Suprapubic skin (tissue), 4 donors: Measurements from ENCODE around the gene KIF5A. TPM values are rescaled to one million over a fixed set of nuclear protein-coding genes. Genes with fewer than 3 reads are reported as not detected.

Source experiments
- DNase-seq, 2 donors: peaks; one replicate each; pipeline ENCODE4 v3.0.0-alpha.2; 2019; ENCODE audit warnings: low spot score in 2 of 2
- H3K27ac ChIP-seq: fragments of 200-600 bp; sonication (generic); one replicate; pipeline ENCODE4 v1.5.1; 2019
- H3K27me3 ChIP-seq: fragments of 200-600 bp; sonication (generic); one replicate; pipeline ENCODE4 v1.5.1; 2019
- H3K36me3 ChIP-seq: fragments of 200-600 bp; sonication (generic); one replicate; pipeline ENCODE4 v1.5.1; 2019
- H3K4me1 ChIP-seq: fragments of 200-600 bp; sonication (generic); one replicate; pipeline ENCODE4 v1.5.1; 2019
- H3K4me3 ChIP-seq: fragments of 200-600 bp; sonication (generic); one replicate; pipeline ENCODE4 v1.5.1; 2019; ENCODE audit warnings: mild to moderate bottlenecking
- H3K9me3 ChIP-seq: fragments of 200-600 bp; sonication (generic); one replicate; pipeline ENCODE4 v1.5.1; 2019
- EP300 ChIP-seq: sonication (generic); formaldehyde crosslinking; IDR thresholded peaks from one replicate; pipeline ENCODE4 v1.6.1; 2017; ENCODE audit warnings: antibody characterized with exemption
- POLR2A ChIP-seq, 2 donors: fragments of 450-650 bp; IDR thresholded peaks; one replicate each; pipeline ENCODE4 v1.6.1; 2017; ENCODE audit warnings: antibody characterized with exemption in 2 of 2, mild to moderate bottlenecking in 2 of 2, moderate library complexity in 2 of 2
- POLR2AphosphoS5 ChIP-seq, 3 donors: sonication (generic); formaldehyde crosslinking; IDR thresholded peaks; one replicate each; pipeline ENCODE4 v1.6.1; 2017; ENCODE audit warnings: antibody characterized with exemption in 3 of 3
- WGBS: methylation state at CpG from one replicate; pipeline ENCODE4 v1.1.5; 2018; 5-methylcytosine and 5-hydroxymethylcytosine counted together
- total RNA-seq, 4 donors: library from RNA; depleted of rRNA; stranded (reverse); fragments of >200 nt; gene quantifications; one replicate each; pipeline ENCODE4 v1.1.0, GENCODE V29; 2016
- TF ChIP-seq, protein P1 (sequence below), 2 donors: fragments of 200-600 bp in 1 of 2; fragments of 450-650 bp in 1 of 2; sonication (generic) in 1 of 2; IDR thresholded peaks; one replicate each; pipeline ENCODE4 v1.5.1; 2016 to 2019; ENCODE audit warnings: antibody characterized with exemption in 2 of 2, mild to moderate bottlenecking in 1 of 2, moderate library complexity in 1 of 2

KIF5A gene
- total RNA-seq, 4 donors from 2014 or later, result 0.08 to 0.23 TPM; not detected in 2

DNA sequence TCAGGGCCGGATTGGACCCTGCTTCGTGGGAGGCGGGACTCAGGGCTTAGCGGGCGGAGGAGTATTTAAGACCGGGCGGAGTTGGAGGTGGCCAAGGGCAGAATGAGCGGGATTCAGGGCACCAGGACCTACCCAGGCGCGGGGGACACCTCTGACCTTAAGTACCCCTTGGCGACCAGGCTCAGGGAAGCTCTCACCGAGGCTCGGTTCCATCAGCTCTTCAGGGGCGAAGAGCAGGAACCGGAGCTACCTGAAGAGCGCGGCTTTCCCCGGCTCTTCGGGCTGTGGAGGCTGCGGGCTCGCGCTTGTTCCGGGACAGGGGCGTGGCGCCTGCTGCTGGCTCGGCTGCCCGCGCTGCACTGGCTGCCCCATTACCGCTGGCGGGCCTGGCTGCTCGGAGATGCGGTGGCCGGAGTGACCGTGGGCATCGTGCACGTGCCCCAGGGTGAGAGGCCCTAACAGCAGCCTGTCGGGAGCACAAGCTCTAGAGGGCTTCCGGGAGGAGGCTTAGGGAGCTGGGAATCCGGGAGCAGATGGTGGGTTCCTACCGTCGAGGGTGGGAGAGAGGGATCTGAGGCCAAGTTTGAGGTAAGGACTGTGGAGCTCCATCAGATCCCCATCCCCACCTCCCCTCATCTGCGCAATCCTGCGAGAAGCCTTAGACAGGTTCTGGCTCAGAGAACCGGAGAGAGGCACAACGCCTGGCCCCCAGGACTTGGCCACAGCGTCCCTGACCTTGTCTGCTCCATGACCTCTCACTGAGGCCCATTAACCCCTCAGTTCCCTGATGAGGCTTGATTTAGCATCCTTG is 69.8 kb downstream of the KIF5A start:
- peak overlapping the region; percentile 16 for H3K4me3 ChIP-seq
- H3K27me3 ChIP-seq, result peaks cover 61% of the 10 kb centered on the region
- H3K9me3 ChIP-seq, result no peaks in the 10 kb centered on the region
- no peak for TF ChIP-seq EP300
- TF ChIP-seq, protein P1, sequence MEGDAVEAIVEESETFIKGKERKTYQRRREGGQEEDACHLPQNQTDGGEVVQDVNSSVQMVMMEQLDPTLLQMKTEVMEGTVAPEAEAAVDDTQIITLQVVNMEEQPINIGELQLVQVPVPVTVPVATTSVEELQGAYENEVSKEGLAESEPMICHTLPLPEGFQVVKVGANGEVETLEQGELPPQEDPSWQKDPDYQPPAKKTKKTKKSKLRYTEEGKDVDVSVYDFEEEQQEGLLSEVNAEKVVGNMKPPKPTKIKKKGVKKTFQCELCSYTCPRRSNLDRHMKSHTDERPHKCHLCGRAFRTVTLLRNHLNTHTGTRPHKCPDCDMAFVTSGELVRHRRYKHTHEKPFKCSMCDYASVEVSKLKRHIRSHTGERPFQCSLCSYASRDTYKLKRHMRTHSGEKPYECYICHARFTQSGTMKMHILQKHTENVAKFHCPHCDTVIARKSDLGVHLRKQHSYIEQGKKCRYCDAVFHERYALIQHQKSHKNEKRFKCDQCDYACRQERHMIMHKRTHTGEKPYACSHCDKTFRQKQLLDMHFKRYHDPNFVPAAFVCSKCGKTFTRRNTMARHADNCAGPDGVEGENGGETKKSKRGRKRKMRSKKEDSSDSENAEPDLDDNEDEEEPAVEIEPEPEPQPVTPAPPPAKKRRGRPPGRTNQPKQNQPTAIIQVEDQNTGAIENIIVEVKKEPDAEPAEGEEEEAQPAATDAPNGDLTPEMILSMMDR (IDR thresholded peaks at IDR 0.05), result no peak
- no peak for TF ChIP-seq POLR2AphosphoS5 (IDR thresholded peaks at IDR 0.05)
- TF ChIP-seq POLR2A (IDR thresholded peaks at IDR 0.05), result no peak
- H3K36me3 ChIP-seq, result no peaks in the 10 kb centered on the region
- H3K27ac ChIP-seq, result no peak overlapping the region
- no peak for DNase-seq
- peaks cover 23% of the 10 kb centered on the region for H3K4me1 ChIP-seq
- 45% methylated on average over 18 of the region's 46 CpGs for WGBS

GRCh38 chr12:57620245-57620935 is 70.5 kb downstream of the KIF5A start:
- WGBS, result 29% methylated on average over 13 of the region's 13 CpGs
- H3K27me3 ChIP-seq, result peaks cover 68% of the 10 kb centered on the region
- TF ChIP-seq, protein P1 (IDR thresholded peaks at IDR 0.05), result no peak
- TF ChIP-seq EP300 (no peak), POLR2AphosphoS5 (IDR thresholded peaks at IDR 0.05) (no peak), POLR2A (IDR thresholded peaks at IDR 0.05) (no peak)
- H3K27ac ChIP-seq, result no peak overlapping the region
- no peaks in the 10 kb centered on the region for H3K36me3 ChIP-seq
- H3K9me3 ChIP-seq, result no peaks in the 10 kb centered on the region
- H3K4me3 ChIP-seq, result no peak overlapping the region
- peaks cover 23% of the 10 kb centered on the region for H3K4me1 ChIP-seq
- DNase-seq, result peak in 1 of 2 donors; percentile 23

DNA sequence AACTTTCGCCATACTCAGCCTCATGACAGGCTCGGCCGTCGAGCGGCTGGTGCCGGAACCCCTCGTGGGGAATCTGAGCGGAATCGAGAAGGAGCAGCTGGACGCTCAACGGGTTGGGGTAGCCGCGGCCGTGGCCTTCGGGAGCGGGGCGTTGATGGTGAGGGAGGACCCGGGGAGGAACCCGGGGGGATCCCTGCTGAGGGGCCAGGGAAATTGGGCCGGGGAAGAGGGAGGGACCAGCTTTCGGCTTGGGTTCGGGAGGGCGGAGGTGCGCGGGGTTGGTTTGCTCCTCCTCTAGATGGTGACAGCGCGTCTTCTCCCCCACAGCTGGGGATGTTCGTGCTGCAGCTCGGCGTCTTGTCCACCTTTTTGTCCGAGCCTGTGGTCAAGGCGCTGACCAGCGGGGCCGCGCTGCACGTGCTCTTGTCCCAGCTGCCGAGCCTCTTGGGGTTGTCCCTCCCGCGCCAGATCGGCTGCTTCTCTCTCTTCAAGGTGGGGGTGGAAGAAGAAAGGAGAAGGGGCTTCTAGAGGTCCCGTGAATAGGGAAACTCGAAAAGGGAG is 71.2 kb downstream of the KIF5A start:
- Histone ChIP-seq H3K36me3 (no peaks in the 10 kb centered on the region), H3K27ac (no peak overlapping the region), H3K27me3 (peaks cover 74% of the 10 kb centered on the region), H3K9me3 (no peaks in the 10 kb centered on the region), H3K4me3 (peak overlapping the region; percentile 48), H3K4me1 (peaks cover 23% of the 10 kb centered on the region)
- 7% methylated on average over 34 of the region's 42 CpGs for WGBS
- TF ChIP-seq, protein P1 (IDR thresholded peaks at IDR 0.05), result no peak
- no peak for DNase-seq

- peaks cover 81% of the 10 kb centered on the region for H3K27me3 ChIP-seq
- no peak for TF ChIP-seq POLR2A (IDR thresholded peaks at IDR 0.05)
- TF ChIP-seq, protein P1 (IDR thresholded peaks at IDR 0.05), result peak; percentile 77 to 86
- no peaks in the 10 kb centered on the region for H3K36me3 ChIP-seq
- H3K4me3 ChIP-seq, result peak overlapping the region; percentile 48
- no peak for DNase-seq
- H3K27ac ChIP-seq, result no peak overlapping the region
- H3K4me1 ChIP-seq, result peaks cover 23% of the 10 kb centered on the region
- 5% methylated on average over 28 of the region's 49 CpGs for WGBS
- no peaks in the 10 kb centered on the region for H3K9me3 ChIP-seq
Observed at GRCh38 chr12:57621497-57622292, 71.9 kb downstream of the KIF5A start.
